DMS 273 (cell line): ENCODE data around the gene NR1D2.

Source experiments
- DNase-seq: peaks from one replicate; lab custom pipeline; 2025; ENCODE audit not compliant: unreplicated experiment; lab: John Stamatoyannopoulos, UW

Gene NR1D2

DNA sequence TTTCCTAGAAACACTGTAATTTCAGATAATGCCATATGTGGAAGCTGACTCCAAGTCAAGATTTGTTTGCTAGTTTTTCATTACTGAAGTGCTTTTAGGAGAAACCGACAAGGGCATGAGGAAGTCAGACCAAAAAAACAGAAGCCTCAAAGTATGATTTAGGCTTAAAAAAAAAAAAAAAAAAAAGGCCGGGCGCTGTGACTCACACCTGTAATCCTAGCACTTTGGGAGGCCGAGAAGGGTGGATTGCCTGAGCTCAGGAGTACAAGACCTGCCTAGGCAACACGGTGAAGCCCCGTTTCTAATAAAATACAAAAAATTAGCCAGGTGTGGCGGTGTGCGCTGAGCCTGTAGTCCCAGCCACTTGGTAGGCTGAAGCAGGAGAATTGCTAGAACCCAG lies 16.6 kb upstream of the NR1D2 start:
- no peak for DNase-seq

DNA sequence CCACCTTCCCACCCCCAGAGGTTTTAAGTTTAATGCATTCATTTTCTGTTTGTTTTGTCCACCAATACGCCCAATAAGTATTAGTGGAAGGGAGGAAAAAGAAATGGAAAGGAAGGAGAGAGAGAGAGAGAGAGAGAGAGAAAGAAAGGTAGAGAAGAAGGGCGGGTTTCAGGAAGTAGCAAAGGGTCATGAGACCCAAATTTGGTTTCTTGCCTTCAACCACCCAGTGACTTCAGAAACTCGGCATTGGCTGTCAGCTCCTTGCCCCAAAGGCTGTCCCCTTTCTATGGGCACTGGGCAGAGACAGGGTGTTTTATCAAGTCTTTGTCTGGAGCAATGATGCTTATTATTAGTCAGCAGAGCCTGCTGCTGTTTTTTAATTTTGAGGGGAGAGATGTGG lies 13.5 kb upstream of the NR1D2 start:
- DNase-seq = no peak

DNA sequence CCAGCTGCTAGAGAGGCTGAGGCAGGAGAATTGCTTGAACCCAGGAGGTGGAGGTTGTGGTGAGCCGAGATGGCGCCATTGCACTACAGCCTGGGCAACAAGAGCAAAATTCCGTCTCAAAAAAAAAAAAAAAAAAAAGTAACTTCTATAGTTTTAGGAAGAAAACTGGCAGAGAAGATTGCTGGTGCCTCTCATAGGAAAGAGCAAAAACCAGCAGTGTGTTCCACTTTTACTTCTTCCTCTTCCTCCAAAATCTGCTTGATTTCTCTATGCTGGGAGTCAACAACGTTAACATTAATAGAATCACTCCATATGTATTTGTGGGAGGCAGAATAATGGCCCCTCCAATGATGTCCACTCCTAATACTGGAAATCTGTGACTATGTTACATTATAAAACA lies 12.5 kb upstream of the NR1D2 start:
- DNase-seq = no peak

DNA sequence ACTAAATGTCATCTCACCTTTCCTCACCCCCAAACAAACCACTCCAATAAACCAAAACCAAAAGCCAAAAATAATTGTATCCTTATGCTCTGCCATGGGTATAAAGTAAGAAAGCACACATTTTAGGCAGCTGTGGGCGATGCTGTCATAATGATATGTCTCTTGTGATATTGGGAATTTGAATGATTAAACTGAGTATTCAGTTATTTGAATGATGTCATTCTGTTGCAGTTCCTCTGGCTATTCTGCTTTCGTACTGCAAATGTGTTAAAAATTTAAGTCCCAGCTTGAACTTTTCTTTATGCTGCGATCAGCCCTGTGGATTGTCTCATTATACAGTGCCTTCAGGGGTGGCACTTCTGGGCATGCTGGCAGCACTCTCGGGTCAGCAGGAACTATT lies 10.8 kb upstream of the NR1D2 start:
- DNase-seq = no peak

DNA sequence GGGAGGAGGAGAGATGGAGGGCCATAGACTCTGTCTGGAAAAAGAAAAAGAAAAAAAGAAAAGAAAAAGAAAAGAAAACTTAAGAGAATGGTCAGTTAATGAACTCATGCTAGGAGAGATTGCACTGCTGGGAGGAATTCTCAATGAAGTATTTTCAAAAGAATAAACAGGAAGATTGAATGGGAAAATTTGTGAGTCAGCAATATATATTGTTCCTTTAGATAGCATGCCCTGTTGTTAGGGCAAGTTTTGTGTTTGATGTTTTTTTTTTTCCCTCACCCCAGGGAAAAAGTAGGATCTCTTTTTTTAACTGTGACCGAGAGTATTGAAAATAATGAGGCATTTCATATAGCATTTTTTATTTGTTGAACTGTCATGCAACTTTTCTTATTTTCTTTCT lies 7.8 kb upstream of the NR1D2 start:
- DNase-seq = no peak

DNA sequence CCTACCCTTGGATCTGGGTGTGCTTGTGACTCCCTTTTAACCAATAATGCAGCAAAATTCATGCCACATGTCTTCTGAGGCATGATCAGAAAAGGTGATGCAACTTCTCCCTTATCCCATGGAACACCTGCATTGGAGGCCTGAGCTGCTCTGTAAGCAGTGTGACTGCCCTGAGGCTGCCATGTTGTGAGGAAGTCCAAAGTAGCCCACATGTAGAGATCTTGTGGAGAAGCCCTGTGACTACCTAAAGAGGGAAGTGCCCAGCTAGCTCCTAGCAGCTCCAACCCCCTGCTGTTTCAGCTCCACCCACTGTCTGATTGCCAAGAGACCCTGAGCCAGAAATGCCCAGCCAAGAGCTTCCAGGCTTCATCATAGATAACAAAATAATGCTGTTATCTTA lies 6.4 kb upstream of the NR1D2 start:
- peak; percentile 14 for DNase-seq

DNA sequence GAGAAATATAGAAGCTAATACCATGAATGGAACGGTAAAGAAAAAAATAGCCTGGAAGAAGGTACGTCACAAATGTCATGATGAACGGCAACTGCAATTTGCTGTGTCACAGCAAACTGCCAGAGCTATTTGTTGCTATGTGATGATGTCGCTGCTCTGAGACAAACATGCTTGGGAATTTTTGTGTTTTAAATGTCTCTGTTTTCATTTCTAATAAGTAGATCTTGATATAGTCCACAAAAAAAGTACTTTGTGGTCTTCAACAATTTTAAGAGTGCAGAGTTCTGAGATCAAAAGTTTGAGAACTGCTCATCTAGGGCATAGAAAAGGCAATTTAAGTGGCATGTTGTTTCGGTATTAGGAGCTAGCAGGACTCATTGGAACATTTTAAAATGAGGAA lies 4.3 kb upstream of the NR1D2 start:
- no peak for DNase-seq

DNA sequence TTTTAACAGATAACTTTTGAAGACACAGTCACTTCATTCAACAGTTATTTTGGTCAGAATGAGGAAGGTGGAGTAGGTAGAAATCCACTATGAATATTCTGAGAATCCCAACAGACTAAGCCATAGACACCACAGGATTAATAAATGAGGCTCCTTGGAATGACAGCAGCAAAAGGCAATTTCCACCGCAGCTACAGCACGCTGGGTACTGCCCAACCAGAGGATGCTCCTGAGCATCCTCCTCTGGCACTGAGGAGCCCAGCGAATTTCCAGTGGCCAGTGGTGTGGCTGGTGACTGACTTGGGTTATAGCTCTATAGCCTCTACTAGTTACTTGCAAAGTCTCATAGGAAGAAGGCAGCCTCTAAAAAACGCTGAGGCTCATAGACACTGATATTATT lies 3.6 kb upstream of the NR1D2 start:
- no peak for DNase-seq

DNA sequence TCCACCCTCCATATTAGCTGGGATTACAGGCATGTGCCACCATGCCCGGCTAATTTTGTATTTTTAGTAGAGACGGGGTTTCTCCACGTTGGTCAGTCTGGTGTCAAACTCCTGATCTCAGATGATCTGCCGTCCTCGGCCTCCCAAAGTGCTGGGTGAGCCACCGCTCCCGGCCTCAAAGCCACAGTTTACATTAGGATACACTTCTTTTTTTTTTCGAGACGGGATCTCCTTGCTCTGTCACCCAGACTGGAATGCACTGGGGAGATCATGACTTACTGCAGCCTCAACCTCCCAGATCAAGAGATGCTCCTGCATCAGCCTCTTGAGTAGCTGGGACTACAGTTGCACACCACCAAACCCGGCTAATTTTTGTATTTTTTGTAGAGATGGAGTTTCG lies 2.5 kb upstream of the NR1D2 start:
- DNase-seq = no peak

DNA sequence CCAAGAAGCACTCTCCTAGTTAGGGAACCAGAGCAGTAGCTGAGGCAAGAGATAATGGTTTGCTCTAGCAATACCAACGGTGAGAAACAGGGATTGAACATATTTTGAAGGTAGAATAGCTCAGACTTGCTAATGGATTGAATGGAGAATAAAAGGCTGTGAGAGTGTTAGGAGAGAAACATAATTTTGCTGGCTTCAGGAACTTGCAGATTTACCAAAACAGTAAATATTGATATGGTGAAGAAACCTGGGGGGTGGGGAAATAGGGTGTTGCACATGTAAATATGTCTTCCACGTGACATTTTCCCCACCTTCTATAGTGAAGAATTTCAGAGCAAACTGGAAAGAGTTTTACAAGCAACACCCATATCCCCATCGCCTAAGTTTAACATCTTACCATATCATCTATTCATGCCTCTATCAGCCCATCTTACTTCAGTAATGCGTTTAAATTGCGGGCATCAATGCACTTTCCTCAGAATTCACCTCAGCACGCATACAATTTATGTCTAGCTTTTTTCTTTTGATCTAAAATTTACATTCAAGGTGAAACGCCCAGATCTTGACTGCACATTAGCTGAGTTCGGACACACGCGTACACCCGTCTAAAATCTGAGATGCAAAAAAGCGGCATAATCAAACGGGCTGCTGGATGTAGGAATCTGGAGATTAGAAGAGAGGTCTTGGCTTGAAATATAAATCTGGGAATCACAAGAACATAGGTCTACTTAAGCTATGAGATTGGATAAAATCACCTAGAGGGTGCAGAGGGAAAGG lies 891 bp upstream of the NR1D2 start:
- DNase-seq = peak; percentile 41

DNA sequence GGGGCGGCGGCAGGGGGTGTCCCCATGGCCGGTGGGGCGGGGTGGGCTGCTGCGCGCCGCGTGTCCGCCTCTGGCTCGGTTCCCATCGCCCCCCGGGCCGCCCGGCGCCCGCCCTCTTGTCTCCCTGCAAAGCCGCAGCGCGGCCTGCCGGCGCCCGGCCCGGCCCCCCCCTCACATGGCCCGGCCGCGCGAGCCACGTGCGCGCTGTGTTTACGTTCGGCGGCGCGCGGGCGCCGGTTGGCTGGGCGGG lies 502 bp downstream of the NR1D2 start:
- DNase-seq = no peak

DNA sequence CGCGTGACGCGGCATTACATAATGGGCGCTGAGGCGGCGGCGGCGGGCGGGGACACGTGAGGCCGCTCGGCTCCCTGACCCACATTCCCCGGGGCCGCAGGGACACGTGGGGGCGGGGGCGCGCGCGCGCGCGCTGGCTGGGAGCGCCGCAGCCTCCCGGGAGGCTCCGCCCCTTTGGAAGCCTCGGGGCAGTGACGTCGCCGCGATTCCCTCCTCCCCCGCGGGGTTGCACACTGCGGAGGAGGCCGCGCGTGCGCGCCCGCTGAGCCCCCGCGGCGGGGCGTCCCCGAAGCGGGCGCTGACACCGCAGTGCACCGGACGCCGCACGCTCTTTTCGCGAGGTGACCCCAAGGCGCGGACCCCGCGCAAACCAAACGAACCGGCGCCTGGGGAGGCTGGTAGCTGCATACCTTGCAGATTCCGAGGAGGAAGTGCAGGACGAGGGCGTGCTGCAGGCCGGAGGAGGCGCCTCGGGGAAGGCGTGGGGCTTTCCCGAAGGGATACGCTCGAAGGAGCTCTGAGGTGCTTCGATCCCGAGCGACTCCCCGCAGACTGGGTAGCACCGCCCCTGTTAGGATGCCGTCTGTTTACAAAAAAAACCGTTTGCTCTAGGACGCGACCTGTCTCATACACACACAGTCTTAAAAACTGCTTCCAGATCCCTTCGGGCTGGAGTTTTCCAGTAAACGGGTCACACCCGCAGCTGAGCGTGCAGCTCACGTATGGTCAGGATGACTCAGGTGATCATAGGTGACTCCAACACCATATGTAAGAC lies 1.0 kb downstream of the NR1D2 start:
- DNase-seq = peak; percentile 97

DNA sequence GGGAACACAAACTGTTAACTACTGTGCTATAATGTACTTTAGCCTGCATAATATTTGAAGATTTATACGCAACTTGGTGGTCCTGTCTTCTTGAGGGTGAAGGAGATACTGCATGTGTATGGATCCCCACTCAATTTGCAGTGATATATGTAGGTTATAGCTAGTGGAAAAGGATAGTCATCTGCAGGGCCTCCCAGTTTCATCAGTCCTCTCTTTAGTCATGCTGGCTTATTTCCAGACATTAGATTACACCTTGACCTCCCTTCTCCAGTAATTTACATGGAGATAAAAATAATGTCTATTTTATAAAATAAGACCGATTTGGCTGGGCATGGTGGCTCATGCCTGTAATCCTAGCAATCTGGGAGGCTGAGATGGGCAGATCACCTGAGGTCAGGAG lies 3.7 kb downstream of the NR1D2 start:
- no peak for DNase-seq

DNA sequence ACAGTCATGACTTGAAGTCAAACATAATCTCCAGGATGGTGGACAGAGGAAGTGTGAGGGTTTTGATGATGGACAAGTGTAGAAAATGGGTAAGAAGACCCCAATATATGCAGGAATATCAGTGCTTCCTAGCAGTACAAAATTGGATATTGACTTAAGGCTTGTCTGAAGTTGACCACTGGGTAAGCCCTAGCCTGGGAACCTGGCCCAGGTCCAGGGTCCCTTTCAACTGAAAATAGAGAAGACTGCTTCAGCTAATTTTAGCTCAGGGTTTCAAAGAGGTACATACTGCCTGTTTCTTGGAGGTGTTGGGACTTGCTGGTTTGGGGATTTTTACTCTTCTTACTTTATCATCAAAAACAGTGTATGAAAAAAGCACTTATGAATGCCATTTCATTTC lies 4.7 kb downstream of the NR1D2 start:
- peak; percentile 15 for DNase-seq

DNA sequence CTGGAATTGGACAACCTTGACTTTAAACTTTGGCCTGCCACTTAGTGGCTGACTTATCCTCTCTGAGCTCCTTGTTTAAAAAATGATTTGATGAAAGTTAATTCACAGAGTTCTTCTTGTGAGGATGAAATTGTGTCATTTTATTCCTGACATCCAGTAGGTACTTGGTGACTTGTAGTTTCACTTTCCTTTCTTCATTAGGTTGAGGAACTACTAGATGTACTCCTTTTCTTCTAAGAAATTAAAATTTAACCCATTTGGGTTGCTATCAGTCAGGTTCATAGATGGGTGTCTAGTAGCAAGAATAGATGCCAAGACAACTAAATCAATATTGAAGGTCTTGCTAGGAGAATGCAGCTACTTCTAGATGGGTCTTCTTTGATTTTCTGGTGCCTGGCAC lies 5.2 kb downstream of the NR1D2 start:
- DNase-seq = no peak

DNA sequence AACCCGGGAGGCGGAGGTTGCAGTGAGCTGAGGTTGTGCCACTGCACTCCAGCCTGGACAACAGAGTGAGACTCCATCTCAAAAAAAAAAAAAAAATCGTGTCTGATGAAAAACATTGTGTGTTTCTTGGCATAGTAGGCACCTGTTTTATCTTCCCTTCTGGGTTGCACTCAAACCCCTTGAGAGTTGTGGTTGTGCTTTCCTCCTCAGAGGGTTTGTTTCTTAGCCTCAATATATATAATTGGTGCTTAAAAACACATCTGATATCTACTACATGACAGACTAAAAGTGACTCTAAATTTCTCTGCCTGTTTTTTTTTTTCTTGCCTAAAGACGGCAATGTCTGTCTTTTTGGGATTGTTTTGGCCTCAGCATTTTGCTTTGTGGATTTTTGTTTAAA lies 7.6 kb downstream of the NR1D2 start:
- DNase-seq = no peak

DNA sequence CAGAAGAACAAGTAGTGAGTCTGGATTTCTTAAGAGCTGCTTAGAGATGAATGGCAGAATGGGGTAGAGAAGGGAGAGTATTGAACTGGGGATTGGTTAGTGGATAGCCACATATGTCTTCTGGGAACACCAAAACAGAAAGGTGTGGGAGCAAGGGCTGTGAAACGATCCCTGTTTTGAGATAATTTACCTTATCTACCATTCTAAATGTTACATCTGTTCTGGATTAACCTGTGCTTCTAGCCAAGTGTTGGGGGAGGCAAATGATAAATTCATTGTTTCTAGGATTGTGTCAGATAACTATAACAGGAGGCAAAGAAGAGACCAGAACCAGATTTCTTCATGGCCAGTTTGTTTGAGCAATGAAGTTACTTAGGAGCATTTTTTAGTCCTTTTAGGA lies 8.4 kb downstream of the NR1D2 start:
- DNase-seq = no peak

DNA sequence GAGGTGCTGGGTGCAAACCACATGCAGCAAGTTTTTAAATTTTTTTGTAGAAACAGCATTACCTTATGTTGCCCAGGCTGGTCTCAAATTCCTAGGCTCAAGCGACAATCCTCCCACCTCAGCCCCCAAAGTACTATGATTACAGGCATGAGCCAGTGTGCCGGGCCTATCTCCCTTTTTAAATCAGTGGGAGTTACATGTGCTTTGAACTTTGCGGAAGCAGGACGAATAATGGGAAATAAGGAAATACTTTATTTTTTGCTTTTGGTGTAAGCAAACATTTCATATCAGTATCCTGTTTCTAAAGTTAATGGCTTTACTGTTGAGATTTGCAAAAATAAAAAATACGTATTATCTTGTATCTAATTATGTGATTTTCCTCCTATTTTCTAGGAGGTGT lies 9.1 kb downstream of the NR1D2 start:
- DNase-seq = no peak

DNA sequence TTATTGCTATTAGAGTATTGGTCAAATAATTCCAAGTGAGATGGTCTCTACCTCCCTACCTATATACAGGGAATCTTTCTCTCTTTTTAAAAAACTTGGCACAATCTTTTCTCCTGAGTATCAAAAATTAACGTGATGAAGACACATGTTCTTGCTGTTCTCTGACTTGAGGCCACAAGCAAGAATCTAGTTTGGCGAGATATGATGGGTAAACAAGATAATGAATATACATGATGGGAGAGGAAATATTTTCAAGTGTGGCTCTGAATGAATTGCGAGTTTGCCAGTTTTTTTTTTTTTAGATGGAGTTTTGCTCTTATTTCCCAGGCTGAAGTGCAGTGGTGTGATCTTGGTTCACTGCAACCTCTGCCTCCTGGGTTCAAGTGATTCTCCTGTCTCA lies 11.6 kb downstream of the NR1D2 start:
- no peak for DNase-seq

DNA sequence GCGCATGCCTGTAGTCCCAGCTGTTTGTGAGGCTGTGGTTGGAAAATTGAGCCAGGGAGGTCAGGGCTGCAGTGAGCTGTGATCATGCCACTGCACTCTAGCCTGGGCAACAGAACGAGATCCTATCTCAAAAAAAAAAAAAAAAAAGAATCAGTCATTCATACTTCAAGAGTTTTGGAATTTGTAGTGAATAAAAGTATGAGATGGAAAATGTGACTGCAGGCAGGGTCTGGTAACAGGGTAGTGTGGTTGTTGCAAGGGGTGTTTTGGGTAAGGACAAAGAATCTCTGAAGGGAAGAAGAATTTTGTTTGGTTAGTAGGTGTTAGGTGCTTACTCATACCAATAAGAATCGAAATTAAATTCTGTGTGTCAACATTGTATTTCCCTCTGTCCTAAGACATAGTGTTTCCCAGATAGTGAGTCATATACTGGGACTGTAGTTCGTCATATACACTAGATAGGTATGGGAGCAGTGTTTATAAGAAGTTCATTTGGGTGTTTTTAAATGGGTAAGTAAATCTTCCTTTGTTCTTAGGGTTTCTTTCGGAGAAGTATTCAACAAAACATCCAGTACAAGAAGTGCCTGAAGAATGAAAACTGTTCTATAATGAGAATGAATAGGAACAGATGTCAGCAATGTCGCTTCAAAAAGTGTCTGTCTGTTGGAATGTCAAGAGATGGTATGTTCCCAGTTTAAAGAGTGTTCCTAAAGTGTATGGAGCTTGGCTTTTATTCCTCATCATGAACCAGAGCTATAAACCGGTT lies 14.2 kb downstream of the NR1D2 start:
- DNase-seq = no peak

DNA sequence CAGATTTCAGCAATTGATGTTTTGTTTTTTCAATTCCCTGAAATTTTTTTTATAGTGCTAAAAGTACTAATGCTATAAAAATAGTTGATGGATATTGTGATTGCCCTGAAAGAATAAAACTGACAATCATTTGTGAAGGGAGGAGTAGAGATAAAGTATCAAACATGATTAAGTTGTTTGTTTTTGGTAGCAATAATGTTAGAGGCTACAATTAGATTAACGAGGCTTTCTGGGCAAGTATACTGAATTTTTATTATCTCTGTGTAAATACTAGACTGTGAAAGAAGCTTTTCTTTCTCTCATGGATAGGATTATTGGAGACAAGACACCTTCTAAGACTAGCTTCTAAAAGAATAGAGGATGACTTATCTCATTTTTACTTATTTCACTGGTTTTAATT lies 15.6 kb downstream of the NR1D2 start:
- DNase-seq = no peak

DNA sequence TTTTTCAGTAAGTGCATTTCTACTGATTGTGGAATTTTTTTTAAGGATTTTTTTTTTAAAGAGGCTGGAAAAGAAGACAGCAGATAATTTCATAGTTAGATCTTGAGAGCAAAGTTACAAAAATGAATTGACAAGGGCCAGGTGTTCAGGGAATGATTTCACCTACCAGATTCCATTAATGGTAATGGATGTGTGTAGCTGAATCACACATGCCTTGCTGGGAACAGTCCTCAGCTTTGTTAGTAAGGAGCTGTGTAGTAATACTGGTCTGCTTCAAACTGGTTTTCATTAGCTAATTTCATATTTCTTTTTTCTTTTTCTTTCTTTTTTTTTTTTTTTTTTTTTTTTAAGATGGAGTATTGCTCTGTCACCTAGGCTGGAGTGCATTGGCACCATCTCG lies 16.0 kb downstream of the NR1D2 start:
- no peak for DNase-seq
